ENCODE measurements around the gene RAD23A.
"Not testable (repeated sequence)": the region's sequence is repeated elsewhere in the genome, so short reads cannot be mapped to it uniquely, and the experiment has no call there.

Gene RAD23A

DNA sequence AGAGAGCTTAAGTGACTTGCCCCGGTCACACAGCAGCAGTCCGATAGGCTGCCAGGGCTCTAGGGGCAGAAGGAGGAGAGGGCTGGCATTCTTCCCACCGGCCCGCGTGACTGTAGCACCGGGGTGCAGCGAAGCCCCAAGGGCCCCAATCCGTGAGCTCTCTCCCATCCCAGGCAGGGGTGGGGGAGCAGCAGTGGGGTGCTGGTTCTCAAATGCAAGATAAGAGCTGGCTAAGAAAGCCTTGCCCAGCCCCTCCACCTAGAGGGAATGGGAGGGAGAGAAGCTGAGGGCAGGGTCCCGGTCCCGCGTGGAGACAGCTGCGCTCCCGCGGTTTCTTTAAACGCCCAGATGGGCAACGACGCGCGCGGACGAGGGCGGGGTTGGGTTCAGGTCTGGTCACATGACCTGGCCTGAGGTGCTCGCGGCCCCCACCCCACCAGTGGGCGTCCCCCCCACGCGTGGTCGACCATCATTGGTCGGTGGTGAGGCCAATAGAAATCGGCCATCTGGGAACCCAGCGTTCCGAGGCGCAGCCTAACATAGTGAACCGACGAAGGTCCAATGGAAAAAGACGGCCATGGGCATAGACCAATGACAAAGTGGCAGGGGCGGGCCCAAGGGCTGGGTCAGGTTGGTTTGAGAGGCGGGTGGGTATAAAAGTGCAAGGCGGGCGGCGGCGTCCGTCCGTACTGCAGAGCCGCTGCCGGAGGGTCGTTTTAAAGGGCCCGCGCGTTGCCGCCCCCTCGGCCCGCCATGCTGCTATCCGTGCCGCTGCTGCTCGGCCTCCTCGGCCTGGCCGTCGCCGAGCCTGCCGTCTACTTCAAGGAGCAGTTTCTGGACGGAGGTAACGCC, 7.5 kb upstream of the RAD23A start, which contains the start of gene CALR:
Gene CALR, plus strand, starts transcription at position 683 of the 852 bp plus-strand sequence. Its CDS starts 71 bp downstream, at position 754.
- DNase-seq: peak; percentile 98

GRCh38 chr19:12938779-12939601, 6.7 kb upstream of the RAD23A start:
- DNase-seq: no peak

DNA sequence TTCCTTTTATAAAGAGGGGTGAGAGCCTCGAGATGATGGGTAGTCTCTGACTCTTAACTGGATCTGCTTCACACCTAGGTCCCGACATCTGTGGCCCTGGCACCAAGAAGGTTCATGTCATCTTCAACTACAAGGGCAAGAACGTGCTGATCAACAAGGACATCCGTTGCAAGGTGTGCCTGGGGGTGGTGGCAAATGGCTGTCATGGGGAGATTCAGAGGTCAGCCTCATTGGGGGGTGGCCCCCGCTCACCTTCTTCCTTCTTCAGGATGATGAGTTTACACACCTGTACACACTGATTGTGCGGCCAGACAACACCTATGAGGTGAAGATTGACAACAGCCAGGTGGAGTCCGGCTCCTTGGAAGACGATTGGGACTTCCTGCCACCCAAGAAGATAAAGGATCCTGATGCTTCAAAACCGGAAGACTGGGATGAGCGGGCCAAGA, 5.7 kb upstream of the RAD23A start:
- no peak for DNase-seq

DNA sequence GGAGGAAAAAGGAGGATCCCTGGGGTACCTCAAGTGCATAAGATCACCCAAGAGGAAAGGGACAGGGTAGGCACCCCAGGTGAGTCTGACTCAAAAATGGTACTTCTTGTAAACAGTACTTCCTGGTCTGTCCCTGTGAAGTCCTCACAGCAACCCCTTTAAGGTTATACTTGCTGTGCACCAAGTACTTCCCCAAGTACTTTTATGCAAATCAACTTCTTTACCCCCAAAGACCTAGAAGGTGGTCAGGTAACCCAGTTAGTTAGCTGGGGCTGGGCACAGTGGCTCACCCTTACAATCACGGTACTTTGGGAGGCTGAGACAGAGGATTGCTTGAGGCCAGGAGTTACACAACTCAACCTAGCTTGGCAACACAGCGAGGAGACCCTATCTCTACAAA, 4.8 kb upstream of the RAD23A start:
- no peak for DNase-seq

DNA sequence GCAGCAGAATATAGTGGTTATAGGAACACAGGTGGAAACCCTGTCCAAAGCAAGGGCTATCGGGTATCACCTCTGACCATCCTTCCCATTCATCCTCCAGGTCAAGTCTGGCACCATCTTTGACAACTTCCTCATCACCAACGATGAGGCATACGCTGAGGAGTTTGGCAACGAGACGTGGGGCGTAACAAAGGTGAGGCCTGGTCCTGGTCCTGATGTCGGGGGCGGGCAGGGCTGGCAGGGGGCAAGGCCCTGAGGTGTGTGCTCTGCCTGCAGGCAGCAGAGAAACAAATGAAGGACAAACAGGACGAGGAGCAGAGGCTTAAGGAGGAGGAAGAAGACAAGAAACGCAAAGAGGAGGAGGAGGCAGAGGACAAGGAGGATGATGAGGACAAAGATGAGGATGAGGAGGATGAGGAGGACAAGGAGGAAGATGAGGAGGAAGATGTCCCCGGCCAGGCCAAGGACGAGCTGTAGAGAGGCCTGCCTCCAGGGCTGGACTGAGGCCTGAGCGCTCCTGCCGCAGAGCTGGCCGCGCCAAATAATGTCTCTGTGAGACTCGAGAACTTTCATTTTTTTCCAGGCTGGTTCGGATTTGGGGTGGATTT, 2.1 kb upstream of the RAD23A start:
- DNase-seq: no peak

GRCh38 chr19:12944104-12944674, 1.5 kb upstream of the RAD23A start:
- no peak for DNase-seq

GRCh38 chr19:12946092-12946721, 545 bp downstream of the RAD23A start:
- DNase-seq: no peak

DNA sequence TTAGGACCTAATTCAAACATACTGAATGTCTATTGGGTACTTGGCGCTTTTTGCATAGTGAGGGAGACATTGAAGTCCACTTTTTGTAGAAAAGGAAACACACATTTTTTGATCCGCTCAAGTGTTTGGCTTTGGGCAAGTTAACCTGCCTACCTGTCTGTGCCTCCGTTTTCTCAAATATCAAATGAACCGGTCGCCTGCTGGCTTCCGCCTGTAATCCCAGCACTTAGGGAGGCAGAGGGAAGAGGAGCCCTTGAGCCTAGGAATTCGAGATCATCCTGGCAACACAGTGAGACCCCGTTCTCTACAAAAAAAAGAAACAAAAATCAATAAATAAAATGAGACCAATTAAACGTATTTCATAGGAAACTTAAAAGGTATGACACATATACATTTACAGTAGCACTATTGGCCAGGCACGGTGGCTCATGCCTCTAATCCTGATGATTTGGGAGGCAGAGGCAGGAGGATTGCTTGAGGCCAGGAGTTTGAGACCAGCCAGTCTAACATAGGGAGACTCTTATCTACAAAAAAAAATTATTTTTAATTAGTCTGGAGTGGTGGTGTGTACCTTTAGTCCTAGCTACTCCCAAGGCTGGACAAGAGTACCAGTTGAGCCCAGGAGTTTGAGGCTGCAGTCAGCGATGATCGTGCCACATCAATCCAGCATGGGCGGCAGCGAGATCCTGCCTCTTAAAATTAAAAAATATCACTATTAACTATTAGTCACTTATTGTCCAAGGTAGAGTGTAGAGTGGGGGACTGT, 1.3 kb downstream of the RAD23A start:
- no peak for DNase-seq

- DNase-seq: no peak
These were observed 2.3 kb downstream of the RAD23A start for GRCh38 chr19:12947702-12948611.

GRCh38 chr19:12948612-12949362, 3.1 kb downstream of the RAD23A start:
- DNase-seq: no peak

GRCh38 chr19:12949363-12950283, 4.0 kb downstream of the RAD23A start:
- DNase-seq: no peak

DNA sequence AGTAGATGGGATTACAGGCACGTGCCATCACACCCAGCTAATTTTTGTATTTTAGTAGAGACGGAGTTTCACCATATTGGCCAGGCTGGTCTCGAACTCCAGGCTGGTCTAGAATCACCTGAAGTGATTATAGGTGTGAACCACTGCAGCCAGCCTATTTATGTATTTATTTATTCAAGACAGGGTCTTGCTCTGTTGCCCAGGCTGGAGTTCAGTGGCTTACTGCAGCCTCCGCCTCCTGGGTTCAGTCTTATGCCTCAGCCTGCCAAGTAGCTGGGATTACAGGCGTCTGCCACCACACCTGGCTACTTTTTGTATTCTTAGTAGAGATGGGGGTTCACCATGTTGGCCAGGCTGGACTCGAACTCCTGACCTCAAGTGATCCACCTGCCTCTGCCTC, 6.4 kb downstream of the RAD23A start:
- DNase-seq: not testable (repeated sequence)

- DNase-seq: no peak
These were observed 7.0 kb downstream of the RAD23A start for GRCh38 chr19:12952488-12953137.

GRCh38 chr19:12953138-12953798, 7.6 kb downstream of the RAD23A start:
- peak in 1 of 2 experiments; percentile 81 for DNase-seq

- DNase-seq: no peak
These were observed 8.3 kb downstream of the RAD23A start for GRCh38 chr19:12953799-12954611.

- no peak for DNase-seq
These were observed 8.9 kb downstream of the RAD23A start for GRCh38 chr19:12954612-12954962.

DNA sequence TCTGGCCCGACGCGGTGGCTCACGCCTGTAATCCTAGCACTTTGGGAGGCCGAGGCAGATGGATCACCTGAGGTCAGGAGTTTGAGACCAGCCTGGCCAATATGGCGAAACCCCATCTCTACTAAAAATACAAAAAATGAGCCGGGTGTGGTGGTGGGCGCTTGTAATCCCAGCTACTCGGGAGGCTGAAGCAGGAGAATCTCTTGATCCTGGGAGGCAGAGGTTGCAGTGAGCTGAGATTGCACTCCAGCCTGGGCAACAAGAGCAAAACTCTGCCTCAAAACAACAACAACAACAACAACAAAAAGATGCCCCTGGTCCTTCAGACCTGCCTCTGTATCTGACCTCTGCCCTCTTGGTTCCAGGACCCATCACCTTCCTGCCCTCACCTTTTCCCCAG, 9.9 kb downstream of the RAD23A start:
- not testable (repeated sequence) for DNase-seq
